MM.1S (cell line): ENCODE data around the gene CACNA1C.

Source experiments
- CTCF ChIP-seq: fragments of 300-600 bp; sonication (generic); IDR thresholded peaks from 2 replicates; pipeline ENCODE4 v1.5.1; 2016; ENCODE audit warnings: antibody characterized with exemption, low read length, mixed read lengths
- EZH2 ChIP-seq: fragments of 300-600 bp; sonication (generic); optimal IDR thresholded peaks from 2 replicates; pipeline ENCODE3; 2017; ENCODE audit warnings: low read depth, mild to moderate bottlenecking, antibody characterized with exemption, low read length, mixed read lengths

- TF ChIP-seq CTCF (no peak), EZH2 (no peak)
These were observed 644.4 kb downstream of the CACNA1C start for GRCh38 chr12:2697057-2697800.
